HEK293 (cell line): Measurements from ENCODE around the gene C6orf47.

Experiments
- ELK4 ChIP-seq: IDR thresholded peaks from 2 replicates; pipeline ENCODE4 v1.6.1; 2011; ENCODE audit warnings: mild to moderate bottlenecking, low read depth, low read length, borderline replicate concordance
- FEZF1 ChIP-seq: fragments of 450-650 bp; formaldehyde crosslinking; IDR thresholded peaks from 2 replicates; pipeline ENCODE4 v1.5.1; 2016; ENCODE audit warnings: missing biosample characterization, missing genetic modification characterization
- GLI4 ChIP-seq: fragments of 450-650 bp; formaldehyde crosslinking; IDR thresholded peaks from 2 replicates; pipeline ENCODE4 v1.5.1; 2016; ENCODE audit warnings: missing biosample characterization, missing genetic modification characterization
- HOXC10 ChIP-seq: sonication (generic); formaldehyde crosslinking; IDR thresholded peaks from 2 replicates; pipeline ENCODE4 v1.8.1; 2023; ENCODE audit warnings: mild to moderate bottlenecking, missing genetic modification reagents
- IKZF3 ChIP-seq: fragments of 450-650 bp; IDR thresholded peaks from 2 replicates; pipeline ENCODE4 v1.5.0; 2018; ENCODE audit warnings: missing biosample characterization, mild to moderate bottlenecking, missing genetic modification characterization, moderate library complexity
- KLF10 ChIP-seq: fragments of 450-650 bp; IDR thresholded peaks from 2 replicates; pipeline ENCODE4 v1.5.1; 2018; ENCODE audit warnings: missing biosample characterization, mild to moderate bottlenecking, missing genetic modification characterization
- SALL2 ChIP-seq: fragments of 450-650 bp; formaldehyde crosslinking; IDR thresholded peaks from 2 replicates; pipeline ENCODE4 v1.5.0; 2017; ENCODE audit warnings: missing biosample characterization, mild to moderate bottlenecking, missing genetic modification characterization, borderline replicate concordance
- ZBTB1 ChIP-seq: fragments of 450-650 bp; formaldehyde crosslinking; IDR thresholded peaks from 2 replicates; pipeline ENCODE4 v1.5.1; 2016; ENCODE audit warnings: missing biosample characterization, missing genetic modification characterization
- ZBTB17 ChIP-seq: fragments of 450-650 bp; formaldehyde crosslinking; IDR thresholded peaks from 2 replicates; pipeline ENCODE4 v1.5.1; 2016; ENCODE audit warnings: missing biosample characterization, missing genetic modification characterization
- ZFP41 ChIP-seq: fragments of 450-650 bp; formaldehyde crosslinking; IDR thresholded peaks from 2 replicates; pipeline ENCODE4 v1.5.1; 2016; ENCODE audit warnings: missing biosample characterization, missing genetic modification characterization, borderline replicate concordance
- ZNF132 ChIP-seq: fragments of 450-650 bp; formaldehyde crosslinking; IDR thresholded peaks from 2 replicates; pipeline ENCODE4 v1.5.1; 2017; ENCODE audit warnings: missing biosample characterization, missing genetic modification characterization, borderline replicate concordance
- ZNF169 ChIP-seq: fragments of 450-650 bp; formaldehyde crosslinking; IDR thresholded peaks from 2 replicates; pipeline ENCODE4 v1.5.1; 2016; ENCODE audit warnings: missing biosample characterization, missing genetic modification characterization
- ZNF19 ChIP-seq: fragments of 450-650 bp; formaldehyde crosslinking; IDR thresholded peaks from 2 replicates; pipeline ENCODE4; 2016; ENCODE audit warnings: missing biosample characterization, missing genetic modification characterization, low read depth
- ZNF2 ChIP-seq: fragments of 450-650 bp; formaldehyde crosslinking; IDR thresholded peaks from 2 replicates; pipeline ENCODE4 v1.5.1; 2016; ENCODE audit warnings: missing biosample characterization, missing genetic modification characterization
- ZNF324 ChIP-seq: fragments of 450-650 bp; formaldehyde crosslinking; IDR thresholded peaks from 2 replicates; pipeline ENCODE4 v1.5.1; 2016; ENCODE audit warnings: missing biosample characterization, missing genetic modification characterization
- ZNF544 ChIP-seq: fragments of 450-650 bp; formaldehyde crosslinking; IDR thresholded peaks from 2 replicates; pipeline ENCODE4 v1.5.0; 2017; ENCODE audit warnings: missing biosample characterization, missing genetic modification characterization
- ZNF658 ChIP-seq: fragments of 450-650 bp; formaldehyde crosslinking; IDR thresholded peaks from 2 replicates; pipeline ENCODE4; 2016; ENCODE audit warnings: missing biosample characterization, missing genetic modification characterization
- ZNF747 ChIP-seq: fragments of 450-650 bp; formaldehyde crosslinking; IDR thresholded peaks from 2 replicates; pipeline ENCODE4 v1.5.1; 2016; ENCODE audit warnings: missing biosample characterization, missing genetic modification characterization
- ZNF785 ChIP-seq: fragments of 450-650 bp; formaldehyde crosslinking; IDR thresholded peaks from 2 replicates; pipeline ENCODE4 v1.5.1; 2016; ENCODE audit warnings: missing biosample characterization, missing genetic modification characterization
- ZSCAN30 ChIP-seq: fragments of 450-650 bp; IDR thresholded peaks from 2 replicates; pipeline ENCODE4 v1.5.1; 2018; ENCODE audit warnings: missing biosample characterization, mild to moderate bottlenecking, missing genetic modification characterization, moderate library complexity
- TF ChIP-seq, protein P1 (sequence below): fragments of 450-650 bp; formaldehyde crosslinking; IDR thresholded peaks from 2 replicates; pipeline ENCODE4 v1.5.1; 2016; ENCODE audit warnings: missing biosample characterization, missing genetic modification characterization
- TF ChIP-seq, protein P2 (sequence below): fragments of 450-650 bp; formaldehyde crosslinking; IDR thresholded peaks from 2 replicates; pipeline ENCODE4 v1.5.1; 2016; ENCODE audit warnings: missing biosample characterization, missing genetic modification characterization, borderline replicate concordance
- TF ChIP-seq, protein P3 (sequence below): fragments of 450-650 bp; formaldehyde crosslinking; IDR thresholded peaks from 2 replicates; pipeline ENCODE4 v1.5.1; 2016; ENCODE audit warnings: missing biosample characterization, missing genetic modification characterization
- TF ChIP-seq, protein P4 (sequence below): fragments of 450-650 bp; formaldehyde crosslinking; IDR thresholded peaks from 2 replicates; pipeline ENCODE4 v1.5.1; 2016; ENCODE audit warnings: missing biosample characterization, missing genetic modification characterization
- TF ChIP-seq, protein P5 (sequence below): fragments of 450-650 bp; formaldehyde crosslinking; IDR thresholded peaks from 2 replicates; pipeline ENCODE4 v1.5.1; 2016; ENCODE audit warnings: missing biosample characterization, missing genetic modification characterization, borderline replicate concordance
- TF ChIP-seq, protein P6 (sequence below): fragments of 450-650 bp; formaldehyde crosslinking; IDR thresholded peaks from 2 replicates; pipeline ENCODE4 v1.5.1; 2016; ENCODE audit warnings: missing biosample characterization, missing genetic modification characterization
- TF ChIP-seq, protein P7 (sequence below): sonication (generic); formaldehyde crosslinking; IDR thresholded peaks from 2 replicates; pipeline ENCODE4 v1.8.1; 2022; ENCODE audit warnings: mild to moderate bottlenecking, moderate library complexity, missing genetic modification reagents

C6orf47 gene

DNA sequence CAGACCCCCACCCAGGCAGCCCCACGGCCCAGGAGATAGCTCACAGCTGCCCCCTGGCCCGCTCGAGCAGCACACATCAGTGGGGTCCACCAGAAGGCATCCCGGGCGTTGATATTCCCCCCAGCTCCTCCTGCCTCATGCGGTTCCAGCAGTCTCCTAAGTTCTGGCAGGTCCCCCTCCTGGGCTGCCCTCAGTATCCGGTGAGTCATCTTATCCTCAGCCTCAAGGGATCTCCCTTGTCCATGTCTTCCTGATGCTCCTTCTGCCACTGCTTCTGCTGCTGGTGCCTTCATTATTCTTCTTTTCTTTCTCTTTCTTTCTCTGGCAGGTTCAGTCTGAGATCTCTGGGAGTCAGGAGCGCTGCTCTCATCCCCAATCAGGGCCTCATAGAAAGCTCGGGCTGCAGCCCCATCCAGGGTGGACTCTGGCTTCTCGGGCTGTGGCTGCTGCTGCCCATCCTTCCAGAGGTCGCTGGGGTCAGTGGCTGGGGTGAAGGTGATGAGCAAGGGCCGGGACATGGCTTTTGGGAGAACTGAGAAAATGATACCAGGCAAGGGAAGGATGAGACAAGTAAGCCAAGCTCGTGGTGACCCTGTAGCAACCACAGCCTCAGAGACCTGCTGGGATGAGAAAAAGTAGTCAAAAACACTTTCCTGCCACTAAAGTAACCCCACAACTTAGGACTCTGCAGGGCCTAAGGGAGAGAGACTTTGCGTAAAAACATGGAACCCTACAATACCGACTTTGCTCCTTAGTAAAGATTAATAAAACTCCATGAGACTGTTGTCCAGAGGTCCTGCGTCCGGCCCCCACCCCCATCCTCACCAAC, 3.6 kb upstream of the C6orf47 start (continued):
- TF ChIP-seq, protein P1, sequence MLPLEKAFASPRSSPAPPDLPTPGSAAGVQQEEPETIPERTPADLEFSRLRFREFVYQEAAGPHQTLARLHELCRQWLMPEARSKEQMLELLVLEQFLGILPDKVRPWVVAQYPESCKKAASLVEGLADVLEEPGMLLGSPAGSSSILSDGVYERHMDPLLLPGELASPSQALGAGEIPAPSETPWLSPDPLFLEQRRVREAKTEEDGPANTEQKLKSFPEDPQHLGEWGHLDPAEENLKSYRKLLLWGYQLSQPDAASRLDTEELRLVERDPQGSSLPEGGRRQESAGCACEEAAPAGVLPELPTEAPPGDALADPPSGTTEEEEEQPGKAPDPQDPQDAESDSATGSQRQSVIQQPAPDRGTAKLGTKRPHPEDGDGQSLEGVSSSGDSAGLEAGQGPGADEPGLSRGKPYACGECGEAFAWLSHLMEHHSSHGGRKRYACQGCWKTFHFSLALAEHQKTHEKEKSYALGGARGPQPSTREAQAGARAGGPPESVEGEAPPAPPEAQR (tag by site-specific recombination) = no peak
- no peak for TF ChIP-seq ZNF19 (tag by site-specific recombination)
- TF ChIP-seq, protein P2, sequence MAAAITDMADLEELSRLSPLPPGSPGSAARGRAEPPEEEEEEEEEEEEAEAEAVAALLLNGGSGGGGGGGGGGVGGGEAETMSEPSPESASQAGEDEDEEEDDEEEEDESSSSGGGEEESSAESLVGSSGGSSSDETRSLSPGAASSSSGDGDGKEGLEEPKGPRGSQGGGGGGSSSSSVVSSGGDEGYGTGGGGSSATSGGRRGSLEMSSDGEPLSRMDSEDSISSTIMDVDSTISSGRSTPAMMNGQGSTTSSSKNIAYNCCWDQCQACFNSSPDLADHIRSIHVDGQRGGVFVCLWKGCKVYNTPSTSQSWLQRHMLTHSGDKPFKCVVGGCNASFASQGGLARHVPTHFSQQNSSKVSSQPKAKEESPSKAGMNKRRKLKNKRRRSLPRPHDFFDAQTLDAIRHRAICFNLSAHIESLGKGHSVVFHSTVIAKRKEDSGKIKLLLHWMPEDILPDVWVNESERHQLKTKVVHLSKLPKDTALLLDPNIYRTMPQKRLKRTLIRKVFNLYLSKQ = no peak
- no peak for TF ChIP-seq ZNF544 (tag by site-specific recombination)
- TF ChIP-seq KLF10 = no peak
- TF ChIP-seq, protein P3, sequence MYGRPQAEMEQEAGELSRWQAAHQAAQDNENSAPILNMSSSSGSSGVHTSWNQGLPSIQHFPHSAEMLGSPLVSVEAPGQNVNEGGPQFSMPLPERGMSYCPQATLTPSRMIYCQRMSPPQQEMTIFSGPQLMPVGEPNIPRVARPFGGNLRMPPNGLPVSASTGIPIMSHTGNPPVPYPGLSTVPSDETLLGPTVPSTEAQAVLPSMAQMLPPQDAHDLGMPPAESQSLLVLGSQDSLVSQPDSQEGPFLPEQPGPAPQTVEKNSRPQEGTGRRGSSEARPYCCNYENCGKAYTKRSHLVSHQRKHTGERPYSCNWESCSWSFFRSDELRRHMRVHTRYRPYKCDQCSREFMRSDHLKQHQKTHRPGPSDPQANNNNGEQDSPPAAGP (tag by site-specific recombination) = no peak
- TF ChIP-seq ZNF169 (tag by site-specific recombination) = no peak
- TF ChIP-seq, protein P4, sequence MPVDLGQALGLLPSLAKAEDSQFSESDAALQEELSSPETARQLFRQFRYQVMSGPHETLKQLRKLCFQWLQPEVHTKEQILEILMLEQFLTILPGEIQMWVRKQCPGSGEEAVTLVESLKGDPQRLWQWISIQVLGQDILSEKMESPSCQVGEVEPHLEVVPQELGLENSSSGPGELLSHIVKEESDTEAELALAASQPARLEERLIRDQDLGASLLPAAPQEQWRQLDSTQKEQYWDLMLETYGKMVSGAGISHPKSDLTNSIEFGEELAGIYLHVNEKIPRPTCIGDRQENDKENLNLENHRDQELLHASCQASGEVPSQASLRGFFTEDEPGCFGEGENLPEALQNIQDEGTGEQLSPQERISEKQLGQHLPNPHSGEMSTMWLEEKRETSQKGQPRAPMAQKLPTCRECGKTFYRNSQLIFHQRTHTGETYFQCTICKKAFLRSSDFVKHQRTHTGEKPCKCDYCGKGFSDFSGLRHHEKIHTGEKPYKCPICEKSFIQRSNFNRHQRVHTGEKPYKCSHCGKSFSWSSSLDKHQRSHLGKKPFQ = no peak
- TF ChIP-seq ZNF2 (tag by site-specific recombination) = no peak
- no peak for TF ChIP-seq ZFP41
- TF ChIP-seq, protein P5, sequence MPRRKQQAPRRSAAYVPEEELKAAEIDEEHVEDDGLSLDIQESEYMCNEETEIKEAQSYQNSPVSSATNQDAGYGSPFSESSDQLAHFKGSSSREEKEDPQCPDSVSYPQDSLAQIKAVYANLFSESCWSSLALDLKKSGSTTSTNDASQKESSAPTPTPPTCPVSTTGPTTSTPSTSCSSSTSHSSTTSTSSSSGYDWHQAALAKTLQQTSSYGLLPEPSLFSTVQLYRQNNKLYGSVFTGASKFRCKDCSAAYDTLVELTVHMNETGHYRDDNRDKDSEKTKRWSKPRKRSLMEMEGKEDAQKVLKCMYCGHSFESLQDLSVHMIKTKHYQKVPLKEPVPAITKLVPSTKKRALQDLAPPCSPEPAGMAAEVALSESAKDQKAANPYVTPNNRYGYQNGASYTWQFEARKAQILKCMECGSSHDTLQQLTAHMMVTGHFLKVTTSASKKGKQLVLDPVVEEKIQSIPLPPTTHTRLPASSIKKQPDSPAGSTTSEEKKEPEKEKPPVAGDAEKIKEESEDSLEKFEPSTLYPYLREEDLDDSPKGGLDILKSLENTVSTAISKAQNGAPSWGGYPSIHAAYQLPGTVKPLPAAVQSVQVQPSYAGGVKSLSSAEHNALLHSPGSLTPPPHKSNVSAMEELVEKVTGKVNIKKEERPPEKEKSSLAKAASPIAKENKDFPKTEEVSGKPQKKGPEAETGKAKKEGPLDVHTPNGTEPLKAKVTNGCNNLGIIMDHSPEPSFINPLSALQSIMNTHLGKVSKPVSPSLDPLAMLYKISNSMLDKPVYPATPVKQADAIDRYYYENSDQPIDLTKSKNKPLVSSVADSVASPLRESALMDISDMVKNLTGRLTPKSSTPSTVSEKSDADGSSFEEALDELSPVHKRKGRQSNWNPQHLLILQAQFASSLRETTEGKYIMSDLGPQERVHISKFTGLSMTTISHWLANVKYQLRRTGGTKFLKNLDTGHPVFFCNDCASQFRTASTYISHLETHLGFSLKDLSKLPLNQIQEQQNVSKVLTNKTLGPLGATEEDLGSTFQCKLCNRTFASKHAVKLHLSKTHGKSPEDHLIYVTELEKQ (tag by site-specific recombination) = no peak
- TF ChIP-seq SALL2 (tag by site-specific recombination) = no peak
- no peak for TF ChIP-seq ZNF132 (tag by site-specific recombination)
- no peak for TF ChIP-seq HOXC10 (CRISPR knock-in tag)
- no peak for TF ChIP-seq ELK4
- TF ChIP-seq, protein P6, sequence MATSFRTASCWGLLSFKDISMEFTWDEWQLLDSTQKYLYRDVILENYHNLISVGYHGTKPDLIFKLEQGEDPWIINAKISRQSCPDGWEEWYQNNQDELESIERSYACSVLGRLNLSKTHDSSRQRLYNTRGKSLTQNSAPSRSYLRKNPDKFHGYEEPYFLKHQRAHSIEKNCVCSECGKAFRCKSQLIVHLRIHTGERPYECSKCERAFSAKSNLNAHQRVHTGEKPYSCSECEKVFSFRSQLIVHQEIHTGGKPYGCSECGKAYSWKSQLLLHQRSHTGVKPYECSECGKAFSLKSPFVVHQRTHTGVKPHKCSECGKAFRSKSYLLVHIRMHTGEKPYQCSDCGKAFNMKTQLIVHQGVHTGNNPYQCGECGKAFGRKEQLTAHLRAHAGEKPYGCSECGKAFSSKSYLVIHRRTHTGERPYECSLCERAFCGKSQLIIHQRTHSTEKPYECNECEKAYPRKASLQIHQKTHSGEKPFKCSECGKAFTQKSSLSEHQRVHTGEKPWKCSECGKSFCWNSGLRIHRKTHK = no peak
- TF ChIP-seq ZNF747 (tag by site-specific recombination) = no peak
- no peak for TF ChIP-seq ZSCAN30 (tag by site-specific recombination)
- no peak for TF ChIP-seq GLI4 (tag by site-specific recombination)
- TF ChIP-seq ZNF324 (tag by site-specific recombination) = no peak
- TF ChIP-seq ZBTB1 (tag by site-specific recombination) = no peak
- no peak for TF ChIP-seq ZNF658 (tag by site-specific recombination)
- no peak for TF ChIP-seq ZBTB17 (tag by site-specific recombination)
- no peak for TF ChIP-seq FEZF1 (tag by site-specific recombination)
- TF ChIP-seq, protein P7, sequence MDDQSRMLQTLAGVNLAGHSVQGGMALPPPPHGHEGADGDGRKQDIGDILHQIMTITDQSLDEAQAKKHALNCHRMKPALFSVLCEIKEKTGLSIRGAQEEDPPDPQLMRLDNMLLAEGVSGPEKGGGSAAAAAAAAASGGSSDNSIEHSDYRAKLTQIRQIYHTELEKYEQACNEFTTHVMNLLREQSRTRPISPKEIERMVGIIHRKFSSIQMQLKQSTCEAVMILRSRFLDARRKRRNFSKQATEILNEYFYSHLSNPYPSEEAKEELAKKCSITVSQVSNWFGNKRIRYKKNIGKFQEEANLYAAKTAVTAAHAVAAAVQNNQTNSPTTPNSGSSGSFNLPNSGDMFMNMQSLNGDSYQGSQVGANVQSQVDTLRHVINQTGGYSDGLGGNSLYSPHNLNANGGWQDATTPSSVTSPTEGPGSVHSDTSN (CRISPR knock-in tag) = no peak
- no peak; the same call in 1 of the 2 replicates for TF ChIP-seq IKZF3 (tag by site-specific recombination)
- TF ChIP-seq ZNF785 (tag by site-specific recombination) = no peak
- TF ChIP-seq, all 188 proteins: peak for 15
